H1 (cell line): ENCODE results near the gene RRAS2. TPM values are rescaled to one million over a fixed set of nuclear protein-coding genes. Genes with fewer than 3 reads are reported as not detected.

ENCODE experiments used
- NRF1 ChIP-seq: IDR thresholded peaks from 2 replicates; pipeline ENCODE4 v1.6.1; 2011; ENCODE audit warnings: mild to moderate bottlenecking, low read depth, low read length, improper control_type of control experiment
- TBP ChIP-seq: IDR thresholded peaks from 2 replicates; pipeline ENCODE4 v1.6.1; 2011; ENCODE audit warnings: low read depth, low read length, improper control_type of control experiment
- polyA plus RNA-seq, 7 experiments: library from polyadenylated mRNA; depleted of rRNA in 3 of 7; stranded (reverse) in 5 of 7; unstranded in 2 of 7; fragments of >200 nt in 5 of 7; fragments of 200-250 nt in 2 of 7; gene quantifications; 1 replicate in 5 of 7; 2 replicates in 1 of 7; 4 replicates in 1 of 7; pipeline versions ENCODE4 v1.2.1 to v1.2.3, GENCODE V29; 2011 to 2013; ENCODE audit warnings: missing spikeins in 2 of 7, mixed read lengths in 2 of 7
- total RNA-seq: library from RNA; stranded (reverse); fragmentation: NEBNext Ultra II Directional; extraction: Animal tissue kit (Norgen Biotek cat#: 25700); gene quantifications from 2 replicates; pipeline ENCODE4 v1.2.1, GENCODE V29; 2021

RRAS2 gene
- total and polyA plus RNA-seq, 2 of the 8 experiments (the other 6 are each of a cell fraction or from before 2014, with no cell fraction given) = 72.3 to 234 TPM

- TF ChIP-seq TBP = no peak
- TF ChIP-seq NRF1 = no peak
- TF ChIP-seq, all 59 proteins: peak for 0
Measured at GRCh38 chr11:14253840-14254239, 105.1 kb downstream of the RRAS2 start (continued).
